ENCODE results near the gene RXRB.

The RXRB gene

GRCh38 chr6:33176906-33177305 lies 23.6 kb downstream of the RXRB start:
- DNase-seq (ENCODE audit: low read depth in 2 of 2): no peak

- no peak for DNase-seq (ENCODE audit: low read depth in 2 of 2)
These were observed 24.9 kb downstream of the RXRB start for GRCh38 chr6:33175436-33176069.

- no peak for DNase-seq (ENCODE audit: low read depth in 2 of 2)
These were observed 25.7 kb downstream of the RXRB start for GRCh38 chr6:33174784-33175183.

GRCh38 chr6:33173535-33174180 lies 26.8 kb downstream of the RXRB start:
- DNase-seq (ENCODE audit: low read depth in 2 of 2): no peak

GRCh38 chr6:33172688-33173534 lies 27.6 kb downstream of the RXRB start:
- no peak for DNase-seq (ENCODE audit: low read depth in 2 of 2)

GRCh38 chr6:33171880-33172687 lies 28.4 kb downstream of the RXRB start:
- no peak for DNase-seq (ENCODE audit: low read depth in 2 of 2)

GRCh38 chr6:33171016-33171879 lies 29.2 kb downstream of the RXRB start:
- DNase-seq (ENCODE audit: low read depth in 2 of 2): no peak

- DNase-seq (ENCODE audit: low read depth in 2 of 2): no peak
These were observed 30.1 kb downstream of the RXRB start for GRCh38 chr6:33170176-33171015.

- DNase-seq (ENCODE audit: low read depth in 2 of 2): no peak
These were observed 30.9 kb downstream of the RXRB start for GRCh38 chr6:33169291-33170175.

GRCh38 chr6:33168639-33169038 lies 31.8 kb downstream of the RXRB start:
- no peak for DNase-seq (ENCODE audit: low read depth in 2 of 2)

- no peak for DNase-seq (ENCODE audit: low read depth in 2 of 2)
These were observed 32.2 kb downstream of the RXRB start for GRCh38 chr6:33168284-33168601.

GRCh38 chr6:33167374-33168283 lies 32.8 kb downstream of the RXRB start:
- no peak for DNase-seq (ENCODE audit: low read depth in 2 of 2)

GRCh38 chr6:33166811-33167210 lies 33.7 kb downstream of the RXRB start:
- no peak for DNase-seq (ENCODE audit: low read depth in 2 of 2)

GRCh38 chr6:33166363-33166762 lies 34.1 kb downstream of the RXRB start:
- no peak for DNase-seq (ENCODE audit: low read depth in 2 of 2)

- no peak for DNase-seq (ENCODE audit: low read depth in 2 of 2)
These were observed 34.7 kb downstream of the RXRB start for GRCh38 chr6:33165581-33166258.

- DNase-seq (ENCODE audit: low read depth in 2 of 2): no peak
These were observed 35.6 kb downstream of the RXRB start for GRCh38 chr6:33164665-33165373.

- DNase-seq (ENCODE audit: low read depth in 2 of 2): no peak
These were observed 36.3 kb downstream of the RXRB start for GRCh38 chr6:33164176-33164575.

All from stimulated activated CD4-positive, alpha-beta T cell treated with anti-CD3 and anti-CD28 coated beads, Interleukin-1b, Interleukin-23, amount 100 ng/mL, for 4 hours (primary cell).